Natural killer cell (primary cell): ENCODE measurements around the gene TRIM41. TPM values are rescaled to one million over a fixed set of nuclear protein-coding genes. Genes with fewer than 3 reads are reported as not detected.

Experiments
- ATAC-seq, 3 donors: fragments of 150-1000 bp in 2 of 3; fragments of 200-7000 bp in 1 of 3; cut with Tn5 transposase; 1 replicate in 1 of 3; 2 replicates in 2 of 3; pipeline ENCODE4 v1.10.0; 2021; ENCODE audit warnings: mild to moderate bottlenecking in 2 of 3, moderate library complexity in 2 of 3
- DNase-seq, 2 donors: peaks; one replicate each; pipeline versions ENCODE4 v3.0.0 to v3.0.0-alpha.2; 2013 to 2021; ENCODE audit warnings: mixed read lengths in 1 of 2
- H3K27ac ChIP-seq: one replicate; pipeline ENCODE4 v1.5.1; 2013; ENCODE audit warnings: mild to moderate bottlenecking, low read length
- H3K27me3 ChIP-seq: one replicate; pipeline ENCODE4 v1.6.1; 2013; ENCODE audit warnings: low read length; ENCODE audit not compliant: control insufficient read depth, insufficient read depth
- H3K36me3 ChIP-seq: one replicate; pipeline ENCODE4 v1.6.1; 2013; ENCODE audit warnings: low read length; ENCODE audit not compliant: control insufficient read depth, insufficient read depth
- H3K4me1 ChIP-seq: one replicate; pipeline ENCODE4 v1.6.1; 2013; ENCODE audit warnings: low read length; ENCODE audit not compliant: control insufficient read depth, insufficient read depth
- H3K4me3 ChIP-seq: one replicate; pipeline ENCODE4 v1.5.1; 2013; ENCODE audit warnings: low read length
- H3K9me3 ChIP-seq: one replicate; pipeline ENCODE4 v1.6.1; 2013; ENCODE audit warnings: low read length; ENCODE audit not compliant: control insufficient read depth, insufficient read depth
- H3K27ac Mint-ChIP-seq, 2 donors: one replicate each; pipeline ENCODE4 v1.8.0; 2022; ENCODE audit warnings: mild to moderate bottlenecking in 2 of 2, mixed read lengths in 2 of 2, moderate library complexity in 1 of 2
- H3K27me3 Mint-ChIP-seq, 2 donors: one replicate each; pipeline ENCODE4 v1.8.0; 2022; ENCODE audit warnings: low read depth in 2 of 2, mixed read lengths in 2 of 2
- H3K36me3 Mint-ChIP-seq: one replicate; pipeline ENCODE4 v1.8.0; 2022; ENCODE audit warnings: mixed read lengths
- H3K4me1 Mint-ChIP-seq, 2 donors: one replicate each; pipeline ENCODE4 v1.8.0; 2022; ENCODE audit warnings: mixed read lengths in 2 of 2
- H3K4me3 Mint-ChIP-seq: one replicate; pipeline ENCODE4 v1.8.0; 2022; ENCODE audit warnings: mild to moderate bottlenecking, moderate library complexity, mixed read lengths
- H3K9me3 Mint-ChIP-seq, 2 donors: one replicate each; pipeline ENCODE4 v1.8.0; 2022; ENCODE audit warnings: mixed read lengths in 2 of 2
- CTCF ChIP-seq: fragments of 200-600 bp; IDR thresholded peaks from one replicate; pipeline ENCODE4 v1.8.0; 2022; ENCODE audit warnings: antibody characterized with exemption
- WGBS: methylation state at CpG from one replicate; pipeline ENCODE4 v1.1.7; 2013; ENCODE audit warnings: missing lambda C conversion rate; ENCODE audit not compliant: insufficient coverage; 5-methylcytosine and 5-hydroxymethylcytosine counted together
- intact Hi-C: fragments of 100-400 bp; cut with micrococcal nuclease; formaldehyde crosslinking; loops from one replicate; pipeline ENCODE4 v1.14.2; 2022
- total RNA-seq, 4 donors: library from RNA; stranded (reverse); fragments of 120-200 nt in 1 of 4; gene quantifications; one replicate each; pipeline versions ENCODE4 v1.2.3 to v1.2.4, GENCODE V29; 2013 to 2022

TRIM41 gene
- total RNA-seq, 3 donors from 2014 or later (not counting 1 experiment from before 2014, with no cell fraction given) = 33.4 to 41.6 (median 36.0) TPM

DNA sequence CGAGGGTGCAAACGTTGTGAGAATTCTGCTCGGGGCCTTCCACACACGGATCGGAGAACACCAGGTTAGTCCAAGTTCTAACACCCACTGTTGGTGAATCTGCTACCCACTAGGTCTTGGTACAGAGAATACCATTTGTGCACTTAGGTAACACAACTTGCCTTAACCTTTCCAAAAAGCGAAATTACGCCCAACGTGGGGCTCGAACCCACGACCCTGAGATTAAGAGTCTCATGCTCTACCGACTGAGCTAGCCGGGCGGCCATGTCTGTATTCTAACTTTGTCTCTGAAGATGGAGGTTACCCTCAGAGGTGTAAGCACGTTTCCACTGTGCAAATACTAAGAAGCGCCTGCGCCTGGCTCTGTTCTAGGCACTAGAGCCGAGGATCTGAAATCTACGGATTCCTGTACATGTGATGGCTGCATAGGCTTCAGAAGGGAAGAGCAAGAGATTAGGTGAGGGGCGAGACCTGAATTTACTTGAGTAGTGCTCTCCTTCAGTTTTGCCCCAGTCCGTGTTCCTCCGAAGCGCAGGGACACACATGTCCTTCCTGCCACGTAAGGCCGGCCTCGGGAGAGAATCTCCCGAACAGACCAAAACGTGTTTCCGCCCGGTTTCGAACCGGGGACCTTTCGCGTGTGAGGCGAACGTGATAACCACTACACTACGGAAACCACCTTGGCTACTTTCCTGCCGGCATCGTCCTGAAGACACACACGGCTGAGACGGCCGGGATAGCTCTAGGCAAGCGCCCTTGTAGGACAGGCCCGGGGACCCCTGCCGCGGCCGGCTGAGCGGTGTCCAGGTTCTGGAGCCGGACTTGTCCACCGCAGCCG lies 1.1 kb upstream of the TRIM41 start:
- TF ChIP-seq CTCF = no peak
- ATAC-seq (peak; percentile 32 to 46 (median 35)), DNase-seq (peak; percentile 97 to 99)
- peaks cover 62% of the 10 kb centered on the region for H3K4me1 ChIP-seq
- H3K36me3 ChIP-seq = no peaks in the 10 kb centered on the region
- H3K27me3 Mint-ChIP-seq = peaks cover 0 to 2% of the 10 kb centered on the region in 2 donors
- peak overlapping the region; percentile 95 for H3K4me3 Mint-ChIP-seq
- H3K9me3 Mint-ChIP-seq = no peaks in the 10 kb centered on the region
- 5% methylated on average over 50 of the region's 50 CpGs for WGBS
- peak overlapping the region; percentile 82 for H3K4me3 ChIP-seq
- peaks cover 71 to 80% of the 10 kb centered on the region in 2 donors for H3K4me1 Mint-ChIP-seq
- H3K27me3 ChIP-seq = no peaks in the 10 kb centered on the region
- H3K36me3 Mint-ChIP-seq = peaks cover 6% of the 10 kb centered on the region
- intact Hi-C loops = loop anchor here (1.0 to 10.0 kb wide), 3 partner anchors 15 to 417 kb away; partner anchors contain the start of gene MGAT1
- peak overlapping the region; percentile 96 to 99 for H3K27ac Mint-ChIP-seq
- no peaks in the 10 kb centered on the region for H3K9me3 ChIP-seq
- peak overlapping the region; percentile 91 for H3K27ac ChIP-seq

- Histone ChIP-seq H3K27ac (peak overlapping the region; percentile 91), H3K36me3 (no peaks in the 10 kb centered on the region), H3K27me3 (no peaks in the 10 kb centered on the region), H3K9me3 (no peaks in the 10 kb centered on the region), H3K4me1 (peaks cover 55% of the 10 kb centered on the region), H3K4me3 (peak overlapping the region; percentile 82)
- 0% methylated on average over 16 of the region's 18 CpGs for WGBS
- intact Hi-C loops = loop anchor here (1.0 to 10.0 kb wide), 6 partner anchors 15 to 418 kb away; partner anchors contain the start of genes MGAT1, RACK1 and TRIM52
- Mint-ChIP-seq H3K27me3 (peaks cover 0 to 2% of the 10 kb centered on the region in 2 donors), H3K9me3 (no peaks in the 10 kb centered on the region), H3K27ac (peak overlapping the region; percentile 96 to 99), H3K4me3 (peak overlapping the region; percentile 95), H3K4me1 (peaks cover 65 to 75% of the 10 kb centered on the region in 2 donors), H3K36me3 (peaks cover 6% of the 10 kb centered on the region)
- DNase-seq (no peak), ATAC-seq (peak in 2 of 3 donors; percentile 7 to 19)
- TF ChIP-seq CTCF = no peak
Measured at GRCh38 chr5:181222630-181223057, 437 bp upstream of the TRIM41 start.

- WGBS = 1% methylated on average over 31 of the region's 31 CpGs
Measured at GRCh38 chr5:181223729-181224389, 778 bp downstream of the TRIM41 start.

More at GRCh38 chr5:181223729-181224389, 778 bp downstream of the TRIM41 start:
- peak; percentile 54 to 76 for DNase-seq
- no peak for TF ChIP-seq CTCF
- peak overlapping the region; percentile 96 to 99 for H3K27ac Mint-ChIP-seq
- H3K36me3 Mint-ChIP-seq = peaks cover 6% of the 10 kb centered on the region
- peaks cover 56 to 64% of the 10 kb centered on the region in 2 donors for H3K4me1 Mint-ChIP-seq
- ATAC-seq = peak; percentile 0 to 5 (median 3)
- H3K4me3 ChIP-seq = peak overlapping the region; percentile 82
- peak overlapping the region; percentile 95 for H3K4me3 Mint-ChIP-seq
- H3K9me3 ChIP-seq = no peaks in the 10 kb centered on the region
- peaks cover 44% of the 10 kb centered on the region for H3K4me1 ChIP-seq
- no peaks in the 10 kb centered on the region for H3K9me3 Mint-ChIP-seq
- H3K27me3 Mint-ChIP-seq = peaks cover 0 to 2% of the 10 kb centered on the region in 2 donors
- no peaks in the 10 kb centered on the region for H3K27me3 ChIP-seq
- peak overlapping the region; percentile 91 for H3K27ac ChIP-seq
- intact Hi-C loops = loop anchor here (1.0 to 10.0 kb wide), 4 partner anchors 19 to 419 kb away; partner anchors contain the start of genes MGAT1, RACK1 and TRIM52
- H3K36me3 ChIP-seq = no peaks in the 10 kb centered on the region
